Stimulated activated CD4-positive, alpha-beta T cell treated with anti-CD3 and anti-CD28 coated beads, Interleukin-2, amount 100 ng/mL, for 48 hours (primary cell): Measurements from ENCODE around the gene SSRP1.
"Not testable (repeated sequence)": the region's sequence is repeated elsewhere in the genome, so short reads cannot be mapped to it uniquely, and the experiment has no call there.

Experiments
- DNase-seq, 2 donors: peaks; one replicate each; pipeline ENCODE4 v3.0.0-alpha.2; 2020

Gene SSRP1

GRCh38 chr11:57296205-57296604, 39.5 kb downstream of the SSRP1 start:
- DNase-seq, result not testable (repeated sequence)

GRCh38 chr11:57294225-57295131, 41.2 kb downstream of the SSRP1 start:
- DNase-seq, result no peak

GRCh38 chr11:57290288-57290687, 45.4 kb downstream of the SSRP1 start:
- no peak for DNase-seq

- no peak for DNase-seq
Measured at GRCh38 chr11:57288771-57289579, 46.7 kb downstream of the SSRP1 start.

DNA sequence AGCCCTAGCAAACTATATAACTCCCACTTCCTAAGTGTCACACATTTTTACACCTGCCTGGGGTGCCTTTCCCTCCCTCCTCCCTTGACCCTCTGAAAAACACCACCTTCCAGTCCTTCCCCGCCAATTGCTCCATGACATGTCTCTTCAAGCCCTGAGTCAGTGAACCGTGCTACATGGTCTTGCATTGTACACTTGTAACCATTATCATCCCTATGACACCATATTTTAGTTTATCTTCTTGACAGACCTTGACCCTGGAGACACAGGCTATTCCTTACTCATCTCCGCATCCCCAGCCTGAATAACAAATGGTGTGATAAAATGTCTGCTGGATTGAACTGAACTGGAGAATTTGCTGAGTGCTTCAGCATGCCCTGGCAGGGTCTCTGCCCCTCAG, 47.8 kb downstream of the SSRP1 start:
- DNase-seq, result no peak

- no peak for DNase-seq
Measured at GRCh38 chr11:57283231-57283990, 52.3 kb downstream of the SSRP1 start.

DNA sequence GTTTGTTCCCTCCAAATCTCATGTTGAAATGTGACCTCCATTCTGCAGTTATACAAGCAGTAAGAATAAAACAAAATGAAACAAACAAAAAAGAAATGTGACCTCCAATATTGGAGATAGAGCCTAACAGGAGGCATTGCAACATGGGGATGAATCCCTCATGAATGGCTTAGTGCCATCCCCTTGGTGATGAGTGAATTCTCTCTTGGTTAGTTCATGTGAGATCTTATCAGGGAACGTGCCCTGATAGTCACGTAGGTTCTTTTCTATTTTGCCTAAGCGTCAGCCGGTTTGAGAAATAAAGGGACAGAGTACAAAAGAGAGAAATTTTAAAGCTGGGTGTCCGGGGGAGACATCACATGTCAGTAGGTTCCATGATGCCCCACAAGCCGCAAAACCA, 54.1 kb downstream of the SSRP1 start:
- not testable (repeated sequence) for DNase-seq

DNA sequence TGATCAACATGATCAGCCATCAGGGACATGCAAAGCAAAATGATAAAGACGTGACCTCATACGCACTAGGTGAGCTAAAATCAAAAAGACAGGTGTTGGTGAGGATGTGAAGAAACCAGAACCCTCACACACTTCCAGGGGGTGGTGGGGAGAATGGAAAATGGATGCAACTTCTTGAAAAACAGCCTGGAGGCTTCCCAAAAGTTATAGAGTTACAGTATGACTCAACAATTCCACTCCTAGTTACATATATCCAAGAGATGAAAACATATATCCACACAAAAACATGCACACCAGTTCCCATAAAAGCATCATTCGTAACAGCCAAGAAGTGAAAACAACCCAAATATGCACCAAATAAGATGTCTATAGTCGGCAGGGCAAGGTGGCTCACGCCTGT, 56.6 kb downstream of the SSRP1 start:
- no peak for DNase-seq

- no peak for DNase-seq
Measured at GRCh38 chr11:57278721-57279095, 57.0 kb downstream of the SSRP1 start.

GRCh38 chr11:57277845-57278720, 57.6 kb downstream of the SSRP1 start:
- peak; percentile 25 to 32 for DNase-seq

GRCh38 chr11:57276971-57277675, 58.6 kb downstream of the SSRP1 start:
- DNase-seq, result no peak

DNA sequence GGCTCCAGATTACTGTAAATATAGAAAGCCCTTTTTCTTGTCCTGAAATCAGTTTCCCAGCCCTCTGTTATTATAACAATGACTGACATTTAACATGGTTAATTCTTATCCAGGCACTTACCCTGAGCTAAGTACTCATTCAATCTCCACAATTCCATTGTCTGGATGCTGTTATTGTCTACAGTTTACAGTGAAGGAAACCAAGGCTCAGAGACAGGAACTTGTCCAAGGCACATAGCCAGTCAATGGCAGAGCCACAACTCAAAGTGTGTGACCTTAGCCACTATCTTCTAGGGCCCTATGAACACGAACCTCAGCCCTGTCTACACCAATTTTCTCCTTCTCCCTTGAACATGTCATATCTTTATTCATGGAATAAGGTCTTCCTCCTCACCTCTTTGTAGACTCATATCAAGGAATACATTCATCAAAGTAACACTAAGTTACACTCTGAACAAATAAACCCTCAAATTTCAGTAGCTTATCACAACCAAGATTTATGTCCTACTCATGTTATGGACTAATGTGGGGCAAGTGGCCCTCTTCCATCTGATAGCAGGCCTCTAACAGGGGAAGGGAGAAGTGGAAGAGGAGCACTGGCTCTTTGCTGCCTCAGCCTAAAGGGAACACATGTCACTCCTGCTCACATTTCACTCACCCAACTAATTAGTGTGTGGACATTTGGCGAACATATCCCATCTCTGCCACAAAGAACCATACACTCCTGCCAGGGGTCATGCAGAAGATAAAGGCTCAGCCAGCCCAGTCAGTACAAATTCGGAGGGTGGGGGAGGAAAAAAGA, 59.3 kb downstream of the SSRP1 start:
- no peak for DNase-seq
